Measurements from ENCODE around the gene DLG5. TPM values are rescaled to one million over a fixed set of nuclear protein-coding genes. Genes with fewer than 3 reads are reported as not detected.

Gene DLG5
- polyA plus RNA-seq, 4 donors, result 7.8 to 35.9 (median 11.4) TPM

DNA sequence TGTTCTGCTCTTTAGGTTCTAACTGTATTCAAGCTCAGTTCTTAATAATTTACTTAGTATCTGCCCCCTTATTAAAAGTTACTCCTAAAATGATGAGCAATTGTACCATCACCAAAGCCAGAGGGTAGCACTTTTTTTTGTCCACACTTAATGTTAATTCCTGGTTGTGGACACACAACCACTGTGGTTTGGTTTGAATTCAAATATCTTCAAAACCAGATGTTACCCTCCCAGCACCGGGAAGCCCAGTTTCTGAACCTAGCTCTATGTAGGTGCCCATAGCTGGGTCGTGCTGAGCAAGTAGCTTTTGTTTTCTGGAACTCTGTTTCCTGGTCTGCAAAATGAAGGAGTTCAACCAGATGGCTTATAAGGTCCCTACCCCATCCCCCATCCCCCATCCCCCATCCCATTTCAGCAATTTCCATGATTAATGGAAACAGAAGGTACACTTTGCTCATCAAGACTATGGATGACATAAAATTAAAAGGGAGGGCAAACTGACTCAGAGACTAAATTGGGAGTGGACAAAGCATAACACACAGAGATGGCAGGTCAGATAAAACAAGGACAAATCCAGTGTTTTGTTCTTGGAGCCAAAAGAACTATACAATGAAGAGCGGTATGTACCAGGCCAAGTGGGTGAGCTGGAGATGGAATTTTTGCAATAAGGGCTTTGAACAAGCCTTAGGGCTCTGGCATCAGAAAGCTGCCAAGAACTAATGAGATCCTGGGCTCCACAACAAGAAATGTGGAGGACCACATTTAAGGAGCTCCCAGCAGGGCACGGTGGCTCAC lies 56.7 kb downstream of the DLG5 start:
- H3K27me3 ChIP-seq (ENCODE audit: control insufficient read depth in 3 of 3, insufficient read depth in 3 of 3, low read length in 3 of 3), result no peaks in the 10 kb centered on the region
- 83 to 90% (median 87%) methylated on average over 4 of the region's 4 CpGs for WGBS, 3 donors
- peaks cover 0 to 24% (median 14%) of the 10 kb centered on the region in 3 donors for H3K4me1 ChIP-seq (ENCODE audit: control insufficient read depth in 3 of 3, insufficient read depth in 2 of 3, low read depth in 1 of 3, low read length in 2 of 3)
- H3K27ac ChIP-seq (ENCODE audit: low read depth in 1 of 3, low read length in 2 of 3), result no peak overlapping the region
- DNase-seq (no peak), FAIRE-seq (no peak)
- no peaks in the 10 kb centered on the region for H3K9me3 ChIP-seq (ENCODE audit: control insufficient read depth in 2 of 2, insufficient read depth in 1 of 2, low read depth in 1 of 2, low read length in 1 of 2)
- no peak overlapping the region for H3K4me3 ChIP-seq (ENCODE audit: low read depth in 1 of 3, low read length in 3 of 3)
- H3K36me3 ChIP-seq (ENCODE audit: control insufficient read depth in 3 of 3, insufficient read depth in 2 of 3, low read depth in 1 of 3, low read length in 3 of 3), result peaks cover 0 to 64% (median 0%) of the 10 kb centered on the region in 3 donors

DNA sequence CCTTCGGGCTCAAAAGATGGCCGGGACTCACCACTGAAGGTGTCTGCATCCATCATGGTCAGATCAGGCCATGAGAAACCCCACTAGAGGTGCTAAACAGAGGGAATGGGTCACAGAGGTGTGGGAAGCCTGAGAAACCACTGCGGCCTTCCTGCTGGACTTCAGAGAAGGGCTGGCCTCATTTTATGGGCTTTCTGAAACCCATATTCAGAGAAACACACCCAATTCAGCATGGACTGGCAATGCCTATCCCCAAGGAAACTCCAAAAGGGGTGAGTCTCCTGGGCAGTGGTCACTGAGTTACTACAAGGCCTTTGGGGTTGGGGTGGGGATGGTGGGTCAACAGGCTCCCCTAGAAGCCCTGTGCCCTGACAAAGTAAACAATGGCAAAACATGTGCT lies 58.0 kb downstream of the DLG5 start:
- Histone ChIP-seq H3K36me3 (ENCODE audit: control insufficient read depth in 3 of 3, insufficient read depth in 2 of 3, low read depth in 1 of 3, low read length in 3 of 3) (peaks cover 0 to 73% (median 0%) of the 10 kb centered on the region in 3 donors), H3K9me3 (ENCODE audit: control insufficient read depth in 2 of 2, insufficient read depth in 1 of 2, low read depth in 1 of 2, low read length in 1 of 2) (no peaks in the 10 kb centered on the region), H3K4me3 (ENCODE audit: low read depth in 1 of 3, low read length in 3 of 3) (no peak overlapping the region), H3K27ac (ENCODE audit: low read depth in 1 of 3, low read length in 2 of 3) (no peak overlapping the region), H3K27me3 (ENCODE audit: control insufficient read depth in 3 of 3, insufficient read depth in 3 of 3, low read length in 3 of 3) (no peaks in the 10 kb centered on the region), H3K4me1 (ENCODE audit: control insufficient read depth in 3 of 3, insufficient read depth in 2 of 3, low read depth in 1 of 3, low read length in 2 of 3) (peaks cover 0 to 15% (median 7%) of the 10 kb centered on the region in 3 donors)
- FAIRE-seq (no peak), DNase-seq (no peak)
- WGBS, 3 donors, result 86 to 99% (median 94%) methylated on average over 3 of the region's 3 CpGs

DNA sequence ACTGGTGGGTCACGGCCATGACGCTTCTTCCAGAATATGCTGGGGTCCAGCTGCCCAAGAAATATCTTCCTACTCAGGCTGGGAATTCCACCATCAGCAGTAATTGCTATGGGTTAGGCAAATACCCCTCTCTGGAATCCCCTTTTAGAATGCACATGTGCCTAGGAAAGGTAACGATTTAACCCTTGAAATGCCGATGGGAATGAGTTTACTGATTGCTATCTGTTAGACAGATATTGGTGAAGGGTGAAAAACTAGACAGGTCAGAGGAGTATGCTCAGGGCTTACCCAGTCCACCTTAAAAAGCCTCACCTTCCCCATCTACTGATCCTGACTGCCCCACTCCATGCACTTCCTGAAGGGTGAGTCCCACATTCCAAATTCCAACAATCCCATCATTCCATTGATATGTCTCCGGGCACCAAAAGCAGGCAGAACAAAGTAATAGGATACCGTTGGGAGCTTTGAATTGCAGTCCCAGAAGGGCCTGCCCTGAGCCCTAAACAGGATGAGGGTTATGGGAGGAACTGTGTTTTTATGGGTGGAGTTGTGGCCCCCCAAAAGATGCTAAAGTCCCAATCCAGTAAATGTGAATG lies 59.3 kb downstream of the DLG5 start:
- no peaks in the 10 kb centered on the region for H3K27me3 ChIP-seq (ENCODE audit: control insufficient read depth in 3 of 3, insufficient read depth in 3 of 3, low read length in 3 of 3)
- FAIRE-seq (no peak), DNase-seq (no peak)
- peaks cover 0 to 10% (median 0%) of the 10 kb centered on the region in 3 donors for H3K4me1 ChIP-seq (ENCODE audit: control insufficient read depth in 3 of 3, insufficient read depth in 2 of 3, low read depth in 1 of 3, low read length in 2 of 3)
- no peak overlapping the region for H3K27ac ChIP-seq (ENCODE audit: low read depth in 1 of 3, low read length in 2 of 3)
- no peak overlapping the region for H3K4me3 ChIP-seq (ENCODE audit: low read depth in 1 of 3, low read length in 3 of 3)
- no peaks in the 10 kb centered on the region for H3K9me3 ChIP-seq (ENCODE audit: control insufficient read depth in 2 of 2, insufficient read depth in 1 of 2, low read depth in 1 of 2, low read length in 1 of 2)
- peaks cover 0 to 70% (median 0%) of the 10 kb centered on the region in 3 donors for H3K36me3 ChIP-seq (ENCODE audit: control insufficient read depth in 3 of 3, insufficient read depth in 2 of 3, low read depth in 1 of 3, low read length in 3 of 3)
- 74 to 78% (median 77%) methylated on average over 6 of the region's 6 CpGs for WGBS, 3 donors

- no peak overlapping the region for H3K27ac ChIP-seq (ENCODE audit: low read depth in 1 of 3, low read length in 2 of 3)
- peaks cover 0 to 69% (median 0%) of the 10 kb centered on the region in 3 donors for H3K36me3 ChIP-seq (ENCODE audit: control insufficient read depth in 3 of 3, insufficient read depth in 2 of 3, low read depth in 1 of 3, low read length in 3 of 3)
- no peak for DNase-seq
- no peaks in the 10 kb centered on the region for H3K9me3 ChIP-seq (ENCODE audit: control insufficient read depth in 2 of 2, insufficient read depth in 1 of 2, low read depth in 1 of 2, low read length in 1 of 2)
- no peak overlapping the region for H3K4me3 ChIP-seq (ENCODE audit: low read depth in 1 of 3, low read length in 3 of 3)
- no peaks in the 10 kb centered on the region for H3K27me3 ChIP-seq (ENCODE audit: control insufficient read depth in 3 of 3, insufficient read depth in 3 of 3, low read length in 3 of 3)
- H3K4me1 ChIP-seq (ENCODE audit: control insufficient read depth in 3 of 3, insufficient read depth in 2 of 3, low read depth in 1 of 3, low read length in 2 of 3), result peaks cover 0 to 12% (median 0%) of the 10 kb centered on the region in 3 donors
- FAIRE-seq, result no peak
- 85 to 88% (median 86%) methylated on average over 3 of the region's 3 CpGs for WGBS, 3 donors
Observed at GRCh38 chr10:77866598-77866997, 60.0 kb downstream of the DLG5 start.

- Histone ChIP-seq H3K4me1 (ENCODE audit: control insufficient read depth in 3 of 3, insufficient read depth in 2 of 3, low read depth in 1 of 3, low read length in 2 of 3) (peaks cover 0 to 14% (median 0%) of the 10 kb centered on the region in 3 donors), H3K4me3 (ENCODE audit: low read depth in 1 of 3, low read length in 3 of 3) (no peak overlapping the region), H3K27me3 (ENCODE audit: control insufficient read depth in 3 of 3, insufficient read depth in 3 of 3, low read length in 3 of 3) (no peaks in the 10 kb centered on the region), H3K9me3 (ENCODE audit: control insufficient read depth in 2 of 2, insufficient read depth in 1 of 2, low read depth in 1 of 2, low read length in 1 of 2) (no peaks in the 10 kb centered on the region), H3K36me3 (ENCODE audit: control insufficient read depth in 3 of 3, insufficient read depth in 2 of 3, low read depth in 1 of 3, low read length in 3 of 3) (peaks cover 0 to 67% (median 0%) of the 10 kb centered on the region in 3 donors), H3K27ac (ENCODE audit: low read depth in 1 of 3, low read length in 2 of 3) (peak overlapping the region in 1 of 3 donors; percentile 9)
- no peak for DNase-seq
- no peak for FAIRE-seq
- 57 to 75% (median 57%) methylated on average over 17 of the region's 17 CpGs for WGBS, 3 donors
Observed at GRCh38 chr10:77865580-77866324, 60.8 kb downstream of the DLG5 start.

DNA sequence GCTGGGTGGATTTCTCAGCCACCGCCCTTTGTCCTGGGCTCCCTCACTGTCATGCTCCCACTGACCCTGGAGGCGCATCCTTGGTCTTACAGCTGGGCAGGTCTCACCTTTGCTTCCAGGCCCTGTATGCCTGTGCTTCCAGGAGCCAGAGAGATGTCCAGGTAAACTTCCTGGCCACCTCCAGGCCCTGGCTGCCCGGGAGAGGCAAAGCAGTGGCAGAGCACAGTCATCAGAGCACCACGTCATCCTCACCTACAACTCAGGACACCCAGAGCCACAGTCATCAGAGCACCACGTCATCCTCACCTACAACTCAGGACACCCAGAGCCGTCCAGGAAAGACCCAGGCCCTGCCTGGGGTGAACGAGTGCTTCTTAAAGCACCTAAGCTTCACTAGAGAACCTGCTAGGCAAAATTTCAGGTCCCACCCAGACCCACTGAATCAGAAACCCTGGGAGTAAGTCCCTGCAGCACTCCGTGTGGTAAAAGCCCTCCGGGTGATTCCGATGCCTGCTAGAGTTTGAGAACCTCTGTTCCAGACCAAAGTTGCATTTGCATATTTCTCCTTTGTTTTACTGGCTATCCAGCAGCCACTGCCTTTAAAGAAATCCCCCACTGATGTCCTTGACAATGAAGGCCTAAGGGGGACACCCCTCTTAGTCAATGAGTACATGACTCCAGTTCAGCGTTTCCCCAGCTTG lies 62.3 kb downstream of the DLG5 start:
- FAIRE-seq, result no peak
- WGBS, 3 donors, result 86 to 94% (median 93%) methylated on average over 10 to 11 of the region's 11 CpGs
- no peak for DNase-seq
- peaks cover 0 to 14% (median 0%) of the 10 kb centered on the region in 3 donors for H3K4me1 ChIP-seq (ENCODE audit: control insufficient read depth in 3 of 3, insufficient read depth in 2 of 3, low read depth in 1 of 3, low read length in 2 of 3)
- peaks cover 0 to 73% (median 0%) of the 10 kb centered on the region in 3 donors for H3K36me3 ChIP-seq (ENCODE audit: control insufficient read depth in 3 of 3, insufficient read depth in 2 of 3, low read depth in 1 of 3, low read length in 3 of 3)
- H3K27ac ChIP-seq (ENCODE audit: low read depth in 1 of 3, low read length in 2 of 3), result no peak overlapping the region
- H3K9me3 ChIP-seq (ENCODE audit: control insufficient read depth in 2 of 2, insufficient read depth in 1 of 2, low read depth in 1 of 2, low read length in 1 of 2), result no peaks in the 10 kb centered on the region
- no peaks in the 10 kb centered on the region for H3K27me3 ChIP-seq (ENCODE audit: control insufficient read depth in 3 of 3, insufficient read depth in 3 of 3, low read length in 3 of 3)
- no peak overlapping the region for H3K4me3 ChIP-seq (ENCODE audit: low read depth in 1 of 3, low read length in 3 of 3)

DNA sequence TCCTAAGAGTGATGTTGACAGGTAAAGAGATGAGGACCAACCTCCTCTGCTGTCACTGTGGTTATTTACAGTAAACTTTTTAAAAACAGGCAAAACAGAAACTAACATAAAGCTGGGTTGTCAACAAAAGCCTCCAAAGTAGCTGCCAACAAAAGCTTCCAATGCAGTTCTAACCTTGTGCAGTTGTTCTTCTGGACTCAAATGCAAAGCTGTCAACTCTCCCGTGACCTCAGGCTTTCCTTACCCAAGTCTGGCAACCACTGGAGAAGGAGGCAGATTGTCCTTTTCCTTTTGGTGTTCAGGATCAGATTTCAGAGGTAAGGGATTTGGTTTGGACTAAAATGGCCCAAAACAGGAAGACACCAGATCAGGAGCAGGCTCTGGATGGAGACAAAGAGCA lies 63.1 kb downstream of the DLG5 start:
- no peak for DNase-seq
- H3K27ac ChIP-seq (ENCODE audit: low read depth in 1 of 3, low read length in 2 of 3), result no peak overlapping the region
- H3K4me3 ChIP-seq (ENCODE audit: low read depth in 1 of 3, low read length in 3 of 3), result no peak overlapping the region
- WGBS, 3 donors, result 66 to 90% (median 88%) methylated on average over 1 of the region's 1 CpG
- H3K36me3 ChIP-seq (ENCODE audit: control insufficient read depth in 3 of 3, insufficient read depth in 2 of 3, low read depth in 1 of 3, low read length in 3 of 3), result peaks cover 0 to 69% (median 0%) of the 10 kb centered on the region in 3 donors
- no peak for FAIRE-seq
- H3K27me3 ChIP-seq (ENCODE audit: control insufficient read depth in 3 of 3, insufficient read depth in 3 of 3, low read length in 3 of 3), result no peaks in the 10 kb centered on the region
- no peaks in the 10 kb centered on the region for H3K9me3 ChIP-seq (ENCODE audit: control insufficient read depth in 2 of 2, insufficient read depth in 1 of 2, low read depth in 1 of 2, low read length in 1 of 2)
- peaks cover 0 to 14% (median 0%) of the 10 kb centered on the region in 3 donors for H3K4me1 ChIP-seq (ENCODE audit: control insufficient read depth in 3 of 3, insufficient read depth in 2 of 3, low read depth in 1 of 3, low read length in 2 of 3)

GRCh38 chr10:77862595-77862994 lies 64.0 kb downstream of the DLG5 start:
- no peaks in the 10 kb centered on the region for H3K9me3 ChIP-seq (ENCODE audit: control insufficient read depth in 2 of 2, insufficient read depth in 1 of 2, low read depth in 1 of 2, low read length in 1 of 2)
- H3K4me3 ChIP-seq (ENCODE audit: low read depth in 1 of 3, low read length in 3 of 3), result no peak overlapping the region
- peaks cover 0 to 14% (median 0%) of the 10 kb centered on the region in 3 donors for H3K4me1 ChIP-seq (ENCODE audit: control insufficient read depth in 3 of 3, insufficient read depth in 2 of 3, low read depth in 1 of 3, low read length in 2 of 3)
- H3K27me3 ChIP-seq (ENCODE audit: control insufficient read depth in 3 of 3, insufficient read depth in 3 of 3, low read length in 3 of 3), result no peaks in the 10 kb centered on the region
- H3K36me3 ChIP-seq (ENCODE audit: control insufficient read depth in 3 of 3, insufficient read depth in 2 of 3, low read depth in 1 of 3, low read length in 3 of 3), result peaks cover 0 to 69% (median 0%) of the 10 kb centered on the region in 3 donors
- DNase-seq, result no peak
- WGBS, 3 donors, result 92 to 98% (median 96%) methylated on average over 2 of the region's 2 CpGs
- no peak for FAIRE-seq
- H3K27ac ChIP-seq (ENCODE audit: low read depth in 1 of 3, low read length in 2 of 3), result no peak overlapping the region

Data from small intestine (tissue), 7 donors.